RKO (cell line): ENCODE measurements around the gene UNC13C.

ENCODE experiments used
- DNase-seq: peaks from one replicate; pipeline ENCODE4 v3.0.0-alpha.2; 2016; ENCODE audit warnings: low spot score

UNC13C gene

DNA sequence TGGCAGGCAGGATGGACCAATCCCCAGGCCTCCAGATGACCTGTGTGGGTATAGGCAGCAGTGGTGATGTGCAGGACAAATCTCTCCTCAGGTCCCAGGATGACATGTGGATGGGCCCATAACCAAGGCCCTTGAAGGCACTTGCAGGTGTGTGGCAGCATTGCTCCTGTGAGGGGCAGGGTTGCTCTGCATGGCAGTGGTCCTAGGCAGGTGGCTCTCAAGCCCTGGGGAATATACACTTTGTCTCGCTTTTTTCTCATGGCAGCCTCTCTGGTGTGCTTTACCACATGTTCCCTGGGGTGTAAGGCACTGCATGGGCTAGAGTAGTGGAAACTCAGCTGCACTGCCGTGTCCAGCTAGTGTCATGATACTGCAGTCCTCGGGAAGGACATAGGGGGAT is 503.6 kb downstream of the UNC13C start:
- DNase-seq: no peak

DNA sequence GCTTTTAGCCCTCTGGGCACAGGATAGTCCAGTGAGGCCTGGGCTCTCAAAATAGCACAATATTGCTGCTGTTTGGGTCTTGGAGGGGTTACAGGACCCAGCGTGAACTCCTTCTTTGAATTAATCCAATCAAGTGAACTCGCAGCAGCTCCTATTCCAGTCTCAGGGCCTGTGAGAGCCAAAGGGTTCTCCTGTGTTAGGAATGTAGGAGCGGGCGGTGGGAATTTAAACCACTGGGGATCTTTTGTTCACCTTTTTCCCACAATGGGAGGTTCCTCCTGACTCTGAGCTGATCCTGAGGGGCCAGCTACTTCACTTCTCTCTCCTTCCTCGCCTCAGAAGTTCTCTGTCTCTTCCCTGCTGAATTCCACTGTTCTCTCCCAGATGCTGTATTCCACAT is 504.0 kb downstream of the UNC13C start:
- DNase-seq: no peak

DNA sequence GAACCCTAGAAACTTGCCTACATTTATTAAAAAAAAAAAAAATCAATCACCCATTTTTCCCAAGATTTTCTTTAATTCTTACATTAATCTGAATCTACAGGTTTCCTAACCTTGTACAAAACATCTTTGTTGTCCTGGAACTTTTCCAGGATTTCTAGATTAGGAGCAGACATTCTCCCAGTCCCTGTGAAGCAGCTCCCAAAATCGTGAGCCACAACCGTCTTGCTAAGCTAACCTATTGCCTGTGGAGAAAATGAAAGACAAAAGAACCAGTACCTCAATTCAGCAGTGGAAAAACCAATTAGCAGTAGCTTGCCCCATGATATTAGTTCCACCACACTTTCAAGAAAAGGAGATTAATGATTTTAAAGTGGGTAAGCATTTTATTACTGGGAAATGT is 522.1 kb downstream of the UNC13C start:
- DNase-seq: no peak

DNA sequence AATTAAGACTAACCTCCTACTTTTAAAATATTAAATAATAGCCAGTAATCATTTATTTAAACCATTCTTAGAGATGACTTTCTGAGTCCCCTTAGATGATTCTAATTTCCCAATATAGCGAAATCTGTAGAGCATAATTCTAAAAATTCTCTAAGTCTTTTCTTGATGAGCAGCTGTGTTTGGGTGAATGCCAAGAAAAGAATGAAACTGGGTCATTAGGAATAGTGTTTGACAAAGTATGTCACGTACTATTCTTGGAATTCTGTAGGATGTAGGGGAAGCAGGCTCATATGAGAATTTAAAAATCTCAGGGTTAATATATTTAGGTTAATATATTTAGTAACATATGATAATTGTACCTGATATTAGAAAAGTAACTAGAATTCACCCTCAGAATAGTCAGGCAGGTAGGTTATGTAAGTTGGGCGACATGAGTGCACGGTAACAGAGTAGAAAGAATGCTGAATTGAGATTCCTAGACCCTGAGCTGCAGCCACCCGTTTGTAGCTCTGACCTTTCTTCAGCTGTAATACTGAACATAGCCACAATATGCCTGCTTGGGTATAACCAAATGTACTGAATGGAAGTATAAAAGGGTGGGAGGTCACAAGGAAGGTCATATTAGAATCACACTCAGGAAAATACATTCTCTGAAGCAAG is 524.3 kb downstream of the UNC13C start:
- DNase-seq: no peak

DNA sequence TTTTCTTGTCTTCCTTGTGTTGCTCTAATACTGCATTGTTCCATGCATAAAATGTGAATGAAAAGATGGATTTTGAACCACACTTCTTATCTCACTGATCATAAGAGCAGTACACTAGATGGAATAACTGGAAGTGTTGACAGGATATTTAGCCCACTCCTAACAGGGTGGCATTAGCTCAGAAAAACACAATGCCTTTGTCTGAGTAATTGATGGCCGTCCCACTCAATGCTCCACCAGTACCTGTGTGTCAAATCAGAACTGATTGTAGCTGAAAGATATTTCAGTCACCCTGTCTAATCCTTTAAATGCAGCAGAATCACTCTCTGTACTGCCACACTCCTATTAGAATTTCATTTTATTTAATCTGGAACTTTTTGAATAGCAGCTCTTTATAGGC is 526.5 kb downstream of the UNC13C start:
- no peak for DNase-seq

DNA sequence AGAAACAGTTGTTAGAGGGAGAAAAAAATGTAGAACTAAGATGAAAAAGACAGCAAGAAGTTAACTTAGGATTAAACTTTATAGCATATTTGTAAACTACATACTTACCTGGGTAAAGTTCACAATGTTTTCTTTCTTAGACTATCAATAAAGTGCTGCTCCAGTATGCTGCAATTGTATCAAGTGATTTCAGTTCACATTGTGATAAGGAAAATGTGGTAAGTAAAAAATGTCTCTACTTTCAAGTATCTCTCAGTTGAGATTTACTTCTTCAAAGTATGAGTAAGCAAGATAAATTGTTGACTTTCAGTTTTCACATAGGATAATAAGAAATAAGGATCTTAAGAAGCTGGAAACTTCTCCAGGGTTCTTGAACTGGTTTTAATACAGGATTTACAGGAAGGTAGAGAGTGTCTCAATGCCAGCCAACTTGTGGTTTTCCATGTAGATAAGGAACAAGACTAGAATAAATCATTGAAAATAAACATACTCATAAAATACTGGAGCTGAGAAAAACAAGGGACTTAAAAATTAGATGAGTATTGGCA is 528.8 kb downstream of the UNC13C start:
- DNase-seq: no peak

DNA sequence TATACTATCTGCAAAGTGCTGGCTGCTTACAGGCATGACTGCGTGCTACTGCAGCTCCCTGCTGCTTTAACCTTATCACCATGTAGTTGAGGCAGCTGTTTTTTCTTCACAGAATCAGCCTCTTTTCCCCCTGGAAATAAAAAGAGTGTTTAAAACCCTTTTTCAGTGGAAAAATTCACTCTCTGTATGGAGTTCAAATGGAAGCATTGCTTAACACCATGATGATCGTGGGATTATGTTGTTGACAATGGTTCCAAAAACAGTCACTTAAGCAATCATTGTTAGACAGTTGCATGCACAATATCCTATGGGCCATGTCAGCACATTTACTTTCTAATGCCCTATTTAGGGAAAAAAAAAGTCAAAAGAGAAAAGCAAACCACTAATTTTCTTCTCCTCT is 536.4 kb downstream of the UNC13C start:
- no peak for DNase-seq

DNA sequence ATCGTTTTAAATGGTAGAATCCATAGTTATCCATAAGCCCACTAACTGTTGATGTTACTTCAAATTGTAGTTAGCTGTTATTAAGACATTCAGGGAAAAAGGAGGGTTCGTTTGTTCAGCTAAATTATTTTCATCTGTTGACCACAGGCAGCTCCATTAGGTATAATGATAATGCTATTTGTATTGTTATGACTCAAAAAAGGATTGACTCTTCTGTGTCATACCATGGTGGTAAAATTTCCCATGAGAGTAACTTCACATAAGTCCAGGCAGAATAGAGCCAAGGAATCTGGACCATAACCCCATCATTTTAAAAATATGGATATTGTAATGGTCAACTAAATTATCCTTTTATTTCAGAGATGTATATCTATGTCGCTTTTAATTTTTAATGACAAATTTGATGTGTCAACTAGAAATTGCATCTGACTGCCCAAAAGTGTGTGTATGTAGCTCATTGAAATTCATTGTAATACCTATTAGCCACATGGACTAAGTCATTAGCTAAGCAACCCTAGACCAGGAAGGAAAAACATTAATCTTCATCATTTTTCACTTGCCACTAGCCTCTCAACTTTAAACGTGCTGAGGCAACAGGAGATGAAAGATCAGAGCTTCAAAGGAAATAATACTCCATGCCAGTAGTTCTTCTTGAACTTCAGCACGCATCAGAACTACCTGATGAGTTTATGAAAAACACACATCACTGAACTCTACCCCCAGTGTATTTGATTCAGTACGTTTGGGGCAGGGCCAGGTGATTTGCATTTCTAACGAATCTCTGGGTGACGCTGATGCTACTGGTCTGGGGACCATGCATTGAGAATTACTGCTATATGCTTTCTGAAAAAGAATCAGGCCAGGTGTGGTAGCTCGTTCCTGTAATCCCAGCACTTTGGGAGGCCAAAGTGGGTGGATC is 537.7 kb downstream of the UNC13C start:
- DNase-seq: no peak

DNA sequence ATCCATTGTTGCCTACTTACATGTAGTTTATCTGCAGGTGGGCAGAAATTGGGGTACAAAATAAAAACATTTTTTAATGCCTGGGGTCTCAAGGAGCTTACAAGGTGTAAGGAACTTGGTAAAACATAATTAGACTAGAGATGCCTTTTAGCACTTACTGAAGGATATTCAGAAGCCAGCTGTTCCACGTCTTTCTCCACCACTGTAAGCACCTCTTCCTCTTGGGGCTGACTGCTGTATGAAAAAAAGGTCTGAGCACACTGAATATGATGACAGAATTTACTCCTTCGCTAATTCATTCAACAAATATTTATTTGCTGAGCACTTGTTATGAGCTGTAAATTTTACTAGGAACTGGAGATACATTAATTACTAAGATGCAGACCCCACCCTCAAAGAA is 539.1 kb downstream of the UNC13C start:
- no peak for DNase-seq

DNA sequence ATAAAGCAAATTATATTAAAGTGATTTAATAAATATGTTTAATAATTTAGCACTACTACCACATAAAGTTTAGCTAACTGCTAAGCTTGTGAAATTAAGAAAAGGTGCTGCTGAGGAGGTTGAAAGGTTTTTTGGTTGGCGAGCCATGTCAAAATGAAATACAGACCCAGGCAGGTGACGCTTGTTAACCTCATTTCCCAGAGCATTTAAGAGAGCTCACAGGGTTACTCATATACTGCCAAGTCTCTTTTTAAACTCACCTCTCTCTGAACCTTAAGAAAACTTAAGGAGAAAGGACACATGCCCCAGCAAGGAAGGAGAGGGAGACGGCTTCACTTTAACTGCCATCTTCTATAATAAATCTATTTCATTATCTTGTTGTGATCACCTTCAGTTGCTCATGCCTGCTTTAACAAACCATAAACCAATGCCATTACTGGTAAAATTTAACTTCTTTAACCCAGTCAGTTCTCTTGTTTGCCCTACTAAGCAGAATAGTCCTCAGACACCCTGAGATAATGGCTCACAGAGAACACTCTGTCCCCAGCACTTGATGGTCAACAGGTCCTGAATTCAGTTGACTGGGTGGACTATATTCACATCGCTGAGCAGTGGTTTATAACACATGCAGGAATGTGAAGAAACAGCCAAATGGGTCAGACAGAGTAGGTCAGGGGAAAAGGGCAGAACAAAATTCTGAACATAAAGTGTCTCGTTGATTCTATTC is 540.1 kb downstream of the UNC13C start:
- DNase-seq: no peak

DNA sequence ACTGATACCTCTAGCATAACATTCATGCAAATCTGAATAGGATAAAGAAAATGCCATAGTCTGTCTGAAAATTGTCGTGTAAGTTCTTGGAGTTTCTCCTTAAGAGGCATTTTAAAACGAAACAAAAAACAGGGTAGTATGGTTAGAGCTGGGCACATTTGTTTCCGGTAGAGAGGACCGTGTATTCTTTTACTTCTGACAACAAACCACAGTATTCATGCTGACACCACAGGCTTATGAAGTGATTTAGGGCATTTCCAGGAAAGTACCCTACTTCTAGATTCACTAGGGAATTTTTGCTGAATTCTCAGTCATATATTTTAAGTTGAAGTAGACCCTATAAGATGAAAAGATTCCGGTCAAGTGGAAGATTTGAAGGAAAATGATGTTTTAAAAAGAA is 541.3 kb downstream of the UNC13C start:
- no peak for DNase-seq

DNA sequence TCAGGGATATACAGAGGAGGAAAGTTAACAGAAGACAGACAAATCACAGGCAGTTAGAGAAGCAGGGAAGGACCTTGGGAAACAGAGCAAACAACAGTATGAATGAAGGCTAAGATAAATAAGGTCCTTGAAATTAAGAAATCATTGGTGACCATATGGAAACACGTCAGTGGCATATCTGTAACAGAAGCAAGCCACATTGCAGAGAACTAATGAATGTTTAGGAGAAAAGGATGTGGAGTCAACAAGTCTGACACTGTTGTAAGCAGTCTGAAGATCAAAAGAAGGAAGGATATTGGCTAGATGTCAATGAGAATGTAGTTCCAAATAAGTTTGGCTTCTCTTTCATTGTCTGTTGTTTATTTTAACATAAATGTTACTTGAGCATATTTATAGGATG is 542.4 kb downstream of the UNC13C start:
- DNase-seq: no peak

DNA sequence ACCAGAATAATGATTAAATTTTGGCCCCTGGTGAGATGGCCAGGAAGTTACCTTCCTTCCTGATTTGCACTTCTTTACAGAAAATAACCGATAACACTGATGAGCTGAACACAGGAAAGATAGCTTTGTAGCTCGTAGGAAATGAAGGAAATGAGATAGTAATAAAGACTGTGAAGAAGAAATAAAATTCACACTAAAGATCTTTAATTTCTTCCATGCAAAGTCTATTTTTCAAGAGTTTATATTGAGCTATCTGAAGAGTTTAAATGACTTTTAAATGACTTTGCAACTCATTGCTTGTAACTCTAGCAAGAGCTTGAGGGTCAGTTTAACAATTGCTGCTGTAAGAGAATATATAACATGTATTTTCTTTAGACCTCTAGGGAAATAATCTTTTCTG is 543.0 kb downstream of the UNC13C start:
- no peak for DNase-seq

DNA sequence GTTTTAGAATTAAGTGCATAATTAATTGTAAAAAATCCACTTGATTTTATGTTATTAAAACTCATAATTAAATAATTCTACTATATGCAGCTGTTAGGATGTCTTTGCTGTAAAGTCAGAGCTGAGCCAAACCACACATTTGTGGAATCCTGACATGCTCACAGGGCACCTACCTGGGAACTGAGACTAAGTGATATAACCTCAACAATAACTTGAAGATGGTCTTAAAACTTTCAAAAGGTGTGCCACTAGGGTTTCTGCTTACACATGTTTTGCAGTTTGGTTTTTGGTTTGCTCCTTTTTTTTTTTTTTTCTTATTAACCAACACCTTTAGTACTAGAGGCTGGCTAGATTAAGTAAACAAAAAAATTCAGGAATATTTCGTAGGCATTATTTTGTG is 549.8 kb downstream of the UNC13C start:
- DNase-seq: no peak

DNA sequence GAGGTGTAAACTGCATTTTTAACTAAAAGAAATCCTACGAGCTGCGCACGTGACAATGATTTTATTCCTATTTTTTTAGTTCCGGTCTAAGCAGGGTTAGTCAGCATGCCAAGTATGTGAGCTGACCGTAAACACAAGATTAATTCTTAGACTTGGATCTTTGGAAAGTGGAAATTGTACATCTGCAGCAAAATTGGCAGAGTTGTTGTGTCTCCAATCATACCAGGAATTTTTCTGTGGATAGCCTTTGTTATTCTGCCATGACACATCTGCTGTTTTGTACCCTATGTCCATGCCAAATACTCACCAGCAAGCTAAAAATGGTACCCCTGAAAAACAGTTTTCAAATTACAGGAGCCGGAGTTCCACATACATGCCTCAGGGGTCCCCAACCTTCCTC is 562.5 kb downstream of the UNC13C start:
- DNase-seq: no peak

DNA sequence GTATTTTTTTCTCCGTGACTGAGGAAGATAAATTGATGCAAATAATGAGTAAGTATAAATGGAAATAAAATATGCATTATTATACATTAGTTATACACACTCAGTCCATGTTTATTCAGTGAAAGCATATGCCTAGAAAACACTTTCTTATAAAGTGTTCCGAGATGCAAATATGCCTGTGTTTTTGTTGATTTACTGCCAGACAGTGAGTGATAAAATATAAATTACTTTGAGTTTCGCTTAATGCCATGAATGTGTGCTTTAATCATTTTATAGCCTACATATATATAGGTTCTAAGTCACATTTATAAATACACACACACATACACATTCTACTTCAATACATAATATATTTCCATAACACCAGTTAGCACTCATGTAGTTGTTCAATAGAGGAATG is 569.2 kb downstream of the UNC13C start:
- DNase-seq: no peak

DNA sequence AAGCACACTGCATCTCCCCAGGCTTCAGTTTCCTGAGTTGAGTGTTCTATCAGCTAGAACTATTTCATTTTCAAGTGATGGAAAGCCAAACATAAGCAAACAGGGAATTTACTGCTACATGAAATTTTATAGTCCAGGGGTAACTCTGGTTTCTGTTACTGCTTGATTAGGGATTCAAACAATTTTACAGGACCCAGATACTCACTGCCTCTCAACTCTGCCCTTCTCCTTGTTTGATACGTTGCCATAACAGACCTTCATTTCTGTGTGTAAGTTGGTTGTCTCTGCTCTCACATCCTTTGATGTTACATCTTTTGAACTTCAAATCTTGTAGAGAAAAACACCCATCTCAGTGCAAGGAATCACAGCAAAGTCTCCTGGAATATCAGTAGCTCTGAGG is 572.7 kb downstream of the UNC13C start:
- no peak for DNase-seq

DNA sequence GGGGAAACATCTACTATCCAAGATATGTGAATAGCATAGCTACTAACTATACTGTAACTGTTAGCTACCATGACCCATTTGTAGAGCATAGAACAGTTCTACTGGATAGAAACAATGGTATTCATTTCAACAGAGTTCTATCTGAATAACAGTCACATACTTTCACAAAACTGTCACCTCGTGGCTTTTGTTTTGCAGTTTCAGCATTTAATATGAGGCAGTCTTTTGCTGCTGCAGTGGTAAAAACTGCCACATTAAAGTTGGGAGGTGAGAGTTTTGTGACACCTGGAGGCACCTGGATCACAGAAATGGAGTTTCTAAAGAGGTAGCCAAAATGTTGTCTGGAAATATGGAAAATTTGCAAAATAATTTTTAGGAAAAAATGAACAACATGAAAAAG is 578.0 kb downstream of the UNC13C start:
- no peak for DNase-seq

DNA sequence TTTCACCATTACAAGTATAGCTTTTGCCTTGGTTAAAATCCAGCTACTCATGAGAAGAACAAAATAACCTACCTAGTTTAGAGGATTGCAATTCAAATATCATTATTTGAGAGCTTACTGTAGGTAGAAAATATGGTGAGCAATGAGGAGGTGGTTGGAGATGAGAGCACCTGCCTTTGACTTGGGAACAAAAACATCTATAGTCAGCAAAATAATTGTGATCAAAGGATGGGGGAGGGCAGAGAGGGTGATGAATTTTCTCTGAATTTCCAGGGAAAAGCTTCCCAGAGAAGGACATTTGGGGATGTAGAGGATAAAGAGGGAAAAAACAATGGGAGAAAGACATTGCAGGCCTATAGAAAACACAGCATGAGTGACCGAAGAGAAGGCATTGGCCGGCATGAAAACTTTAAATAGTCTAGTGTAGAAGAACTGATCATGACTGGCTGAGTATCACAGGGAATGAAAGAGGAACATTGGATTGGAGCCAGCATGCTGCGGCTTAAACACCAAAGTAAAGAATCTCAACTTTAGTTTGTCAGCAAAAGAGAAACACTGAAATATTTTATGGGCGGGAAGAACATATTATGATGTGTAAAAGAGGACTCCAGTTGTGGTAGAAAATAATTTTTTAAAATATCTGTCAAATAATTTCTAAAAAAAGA is 581.3 kb downstream of the UNC13C start:
- DNase-seq: no peak

DNA sequence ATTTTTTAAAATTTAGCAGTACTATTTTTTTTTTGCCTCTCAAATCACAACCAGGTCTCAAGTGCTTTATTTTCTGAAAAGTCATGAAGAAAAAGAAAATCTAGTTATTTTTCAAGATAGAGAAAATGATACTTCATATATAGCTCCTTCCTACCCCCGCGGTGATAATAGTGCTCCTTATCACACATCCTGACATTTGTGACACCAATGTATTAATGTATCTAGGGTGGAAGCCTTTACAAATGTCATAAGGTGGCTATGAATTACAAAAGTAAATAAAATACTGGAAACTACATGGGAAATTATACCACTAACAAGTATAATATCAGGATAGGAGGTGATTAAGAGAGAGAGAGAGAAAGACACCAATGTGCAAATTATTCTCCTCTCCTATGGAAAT is 582.2 kb downstream of the UNC13C start:
- DNase-seq: no peak

DNA sequence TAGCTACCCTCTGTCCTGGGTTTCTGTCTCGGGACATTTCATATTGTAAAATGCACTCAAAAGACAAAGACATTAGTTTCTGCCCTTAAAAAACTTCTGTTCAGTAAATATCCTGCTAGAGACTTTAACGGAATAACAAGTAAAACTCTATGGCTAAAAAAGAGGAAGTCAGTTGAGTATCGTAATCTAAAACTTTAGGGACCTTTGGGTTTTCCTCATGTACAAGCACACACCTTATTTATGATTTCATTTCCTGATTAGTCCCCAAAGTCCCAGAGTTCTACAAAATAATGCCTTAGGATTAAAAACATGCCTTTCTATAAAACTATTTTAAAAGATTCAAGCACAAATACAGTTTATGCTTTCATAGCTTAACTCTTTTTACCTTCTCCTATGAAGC is 585.9 kb downstream of the UNC13C start:
- DNase-seq: no peak

DNA sequence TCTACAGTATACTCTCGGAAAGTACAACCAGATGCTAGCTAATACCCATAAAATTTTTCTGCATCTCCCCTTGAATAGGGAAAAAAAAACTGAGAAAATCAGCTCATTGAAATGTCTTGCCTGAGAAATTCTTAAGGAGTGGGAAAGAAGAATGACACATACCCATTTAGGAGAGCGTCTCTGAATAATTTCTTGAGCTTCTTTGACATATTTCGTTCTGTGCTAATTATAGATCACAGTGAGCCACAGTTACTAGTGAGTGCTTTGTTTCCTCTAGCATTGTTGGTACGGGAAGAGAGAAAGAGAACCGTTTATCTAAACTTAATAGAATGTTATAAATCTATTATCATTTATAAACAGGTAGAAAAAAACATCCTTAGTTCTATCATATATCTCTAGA is 588.4 kb downstream of the UNC13C start:
- DNase-seq: no peak
